Endometrial microvascular endothelial cells (primary cell): ENCODE results near the gene RNF19B. TPM values are rescaled to one million over a fixed set of nuclear protein-coding genes. Genes with fewer than 3 reads are reported as not detected.
"Not testable (repeated sequence)": the region's sequence is repeated elsewhere in the genome, so short reads cannot be mapped to it uniquely, and the experiment has no call there.

Experiments
- in situ Hi-C: cut with HindIII; loops from 2 replicates; pipeline ENCODE4 v1.10.0; 2017; ENCODE audit warnings: low sequenced_read_pairs, low pct_unique_long_range_greater_than_20kb; ENCODE audit errors: inconsistent ontology term
- total RNA-seq: library from RNA; depleted of rRNA; stranded (reverse); fragments of >200 nt; gene quantifications from one replicate; pipeline ENCODE4 v1.2.3, GENCODE V29; 2015; ENCODE audit errors: inconsistent ontology term

Gene RNF19B
- total RNA-seq, 1 donor from 2014 or later: 42.2 TPM

GRCh38 chr1:32993324-32993636 is 28.7 kb upstream of the RNF19B start:
- in situ Hi-C loops: not testable (repeated sequence)

- in situ Hi-C loops: no loop called here
Observed at GRCh38 chr1:32992489-32993323, 28.1 kb upstream of the RNF19B start.

GRCh38 chr1:32991819-32992488 is 27.3 kb upstream of the RNF19B start:
- in situ Hi-C loops: no loop called here

GRCh38 chr1:32991386-32991785 is 26.8 kb upstream of the RNF19B start:
- in situ Hi-C loops: no loop called here

- in situ Hi-C loops: no loop called here
Observed at GRCh38 chr1:32990887-32991286, 26.3 kb upstream of the RNF19B start.

- in situ Hi-C loops: no loop called here
Observed at GRCh38 chr1:32989160-32990050, 24.8 kb upstream of the RNF19B start.

GRCh38 chr1:32988665-32989064 is 24.1 kb upstream of the RNF19B start:
- in situ Hi-C loops: no loop called here

- in situ Hi-C loops: no loop called here
Observed at GRCh38 chr1:32985226-32985625, 20.6 kb upstream of the RNF19B start.

- in situ Hi-C loops: no loop called here
Observed at GRCh38 chr1:32984455-32985171, 20.0 kb upstream of the RNF19B start.

- in situ Hi-C loops: no loop called here
Observed at GRCh38 chr1:32984090-32984454, 19.5 kb upstream of the RNF19B start.

GRCh38 chr1:32983020-32983419 is 18.4 kb upstream of the RNF19B start:
- in situ Hi-C loops: no loop called here

GRCh38 chr1:32981003-32981901 is 16.6 kb upstream of the RNF19B start:
- in situ Hi-C loops: no loop called here

- in situ Hi-C loops: no loop called here
Observed at GRCh38 chr1:32980080-32980479, 15.5 kb upstream of the RNF19B start.

GRCh38 chr1:32978854-32979253 is 14.2 kb upstream of the RNF19B start:
- in situ Hi-C loops: no loop called here

GRCh38 chr1:32977546-32978087 is 13.0 kb upstream of the RNF19B start:
- in situ Hi-C loops: no loop called here

GRCh38 chr1:32975055-32975454 is 10.4 kb upstream of the RNF19B start:
- in situ Hi-C loops: not testable (repeated sequence)

GRCh38 chr1:32973458-32973857 is 8.8 kb upstream of the RNF19B start:
- in situ Hi-C loops: not testable (repeated sequence)
